ENCODE results near the gene CNKSR1.

Gene CNKSR1

GRCh38 chr1:26154750-26155149 is 22.5 kb upstream of the CNKSR1 start:
- DNase-seq (ENCODE audit: low read depth, low spot score): no peak
- H3K4me3 ChIP-seq (ENCODE audit: low read depth, low read length): no peak overlapping the region
- in situ Hi-C loops (cut with HindIII; ENCODE audit: low sequenced_read_pairs): no loop called here
- no peak for TF ChIP-seq CTCF (IDR thresholded peaks at IDR 0.05; ENCODE audit: low read depth, low read length)

GRCh38 chr1:26155370-26156284 is 21.7 kb upstream of the CNKSR1 start:
- TF ChIP-seq CTCF (IDR thresholded peaks at IDR 0.05; ENCODE audit: low read depth, low read length): no peak
- H3K4me3 ChIP-seq (ENCODE audit: low read depth, low read length): no peak overlapping the region
- DNase-seq (ENCODE audit: low read depth, low spot score): no peak
- in situ Hi-C loops (cut with HindIII; ENCODE audit: low sequenced_read_pairs): no loop called here

GRCh38 chr1:26156285-26157038 is 20.8 kb upstream of the CNKSR1 start:
- DNase-seq (ENCODE audit: low read depth, low spot score): no peak
- TF ChIP-seq CTCF (IDR thresholded peaks at IDR 0.05; ENCODE audit: low read depth, low read length): no peak
- in situ Hi-C loops (cut with HindIII; ENCODE audit: low sequenced_read_pairs): no loop called here
- H3K4me3 ChIP-seq (ENCODE audit: low read depth, low read length): no peak overlapping the region

GRCh38 chr1:26158271-26158907 is 18.9 kb upstream of the CNKSR1 start:
- no peak for DNase-seq (ENCODE audit: low read depth, low spot score)
- in situ Hi-C loops (cut with HindIII; ENCODE audit: low sequenced_read_pairs): no loop called here
- H3K4me3 ChIP-seq (ENCODE audit: low read depth, low read length): no peak overlapping the region
- TF ChIP-seq CTCF (IDR thresholded peaks at IDR 0.05; ENCODE audit: low read depth, low read length): no peak

GRCh38 chr1:26158908-26159742 is 18.2 kb upstream of the CNKSR1 start, which contains the start of gene FAM110D:
TSS of gene FAM110D (plus strand) at chr1:26159079. CDS start at chr1:26161292, 2,213 bp downstream.
- no peak for DNase-seq (ENCODE audit: low read depth, low spot score)
- in situ Hi-C loops (cut with HindIII; ENCODE audit: low sequenced_read_pairs): no loop called here
- H3K4me3 ChIP-seq (ENCODE audit: low read depth, low read length): no peak within 1 kb of the TSS
- TF ChIP-seq CTCF (IDR thresholded peaks at IDR 0.05; ENCODE audit: low read depth, low read length): no peak

GRCh38 chr1:26159743-26160039 is 17.6 kb upstream of the CNKSR1 start:
- H3K4me3 ChIP-seq (ENCODE audit: low read depth, low read length): no peak overlapping the region
- no peak for DNase-seq (ENCODE audit: low read depth, low spot score)
- in situ Hi-C loops (cut with HindIII; ENCODE audit: low sequenced_read_pairs): no loop called here
- no peak for TF ChIP-seq CTCF (IDR thresholded peaks at IDR 0.05; ENCODE audit: low read depth, low read length)
